GM10266 (cell line): ENCODE results near the gene ZNF211.

Source experiments
- DNase-seq: peaks from one replicate; pipeline ENCODE4 v3.0.0; 2012; ENCODE audit errors: extremely low spot score
- TF ChIP-seq, protein P1 (sequence below): IDR thresholded peaks from 2 replicates; pipeline ENCODE4 v1.5.1; 2012; ENCODE audit warnings: mild to moderate bottlenecking, low read depth; ENCODE audit not compliant: control insufficient read depth, insufficient read depth; ENCODE audit errors: missing control alignments

Gene ZNF211

DNA sequence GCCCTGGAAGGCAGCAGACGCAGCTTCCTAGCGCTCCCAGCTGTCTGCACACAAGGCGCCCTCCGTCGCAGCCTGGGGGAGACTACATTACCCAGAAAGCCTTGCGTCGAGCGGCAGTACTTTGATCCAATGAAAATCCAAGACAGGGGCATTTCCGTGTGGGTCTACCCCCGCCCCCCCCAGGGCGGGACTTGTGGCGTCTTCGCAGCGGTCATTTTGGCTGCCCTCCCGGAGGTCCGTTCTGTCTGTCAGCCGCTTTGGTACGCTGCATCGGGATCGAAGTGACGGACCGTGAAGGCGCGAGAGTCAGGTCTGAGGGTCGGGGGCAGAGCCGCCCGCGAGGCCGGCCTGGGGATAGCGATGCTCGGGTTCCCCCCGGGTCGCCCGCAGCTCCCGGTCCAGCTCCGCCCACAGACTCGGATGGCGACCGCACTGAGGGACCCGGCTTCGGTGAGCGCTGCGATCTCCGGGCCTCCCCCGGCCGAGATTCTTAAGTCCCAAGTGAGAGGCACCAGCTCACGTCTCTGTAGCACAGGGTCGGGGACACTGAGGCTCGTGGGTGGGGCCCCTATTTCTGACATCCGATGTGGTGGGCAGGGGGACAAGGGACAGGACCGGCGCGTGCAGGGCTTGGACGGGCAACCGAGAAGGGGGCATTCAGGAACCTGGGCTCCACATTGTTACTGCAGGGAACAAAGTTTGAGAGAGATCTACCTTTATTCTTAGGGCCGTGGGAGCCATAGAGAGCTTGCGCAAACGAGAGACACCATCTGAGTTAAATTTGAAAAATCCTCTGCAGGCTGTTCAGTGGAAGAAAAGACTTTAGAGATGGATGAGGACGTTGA is at the start of gene ZNF211:
Gene ZNF211 (plus strand): TSS at position 182 of the 845 bp plus-strand sequence. CDS start 179 bp downstream, at position 361.
- peak; percentile 93 for DNase-seq
- TF ChIP-seq, protein P1, sequence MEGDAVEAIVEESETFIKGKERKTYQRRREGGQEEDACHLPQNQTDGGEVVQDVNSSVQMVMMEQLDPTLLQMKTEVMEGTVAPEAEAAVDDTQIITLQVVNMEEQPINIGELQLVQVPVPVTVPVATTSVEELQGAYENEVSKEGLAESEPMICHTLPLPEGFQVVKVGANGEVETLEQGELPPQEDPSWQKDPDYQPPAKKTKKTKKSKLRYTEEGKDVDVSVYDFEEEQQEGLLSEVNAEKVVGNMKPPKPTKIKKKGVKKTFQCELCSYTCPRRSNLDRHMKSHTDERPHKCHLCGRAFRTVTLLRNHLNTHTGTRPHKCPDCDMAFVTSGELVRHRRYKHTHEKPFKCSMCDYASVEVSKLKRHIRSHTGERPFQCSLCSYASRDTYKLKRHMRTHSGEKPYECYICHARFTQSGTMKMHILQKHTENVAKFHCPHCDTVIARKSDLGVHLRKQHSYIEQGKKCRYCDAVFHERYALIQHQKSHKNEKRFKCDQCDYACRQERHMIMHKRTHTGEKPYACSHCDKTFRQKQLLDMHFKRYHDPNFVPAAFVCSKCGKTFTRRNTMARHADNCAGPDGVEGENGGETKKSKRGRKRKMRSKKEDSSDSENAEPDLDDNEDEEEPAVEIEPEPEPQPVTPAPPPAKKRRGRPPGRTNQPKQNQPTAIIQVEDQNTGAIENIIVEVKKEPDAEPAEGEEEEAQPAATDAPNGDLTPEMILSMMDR: no peak

DNA sequence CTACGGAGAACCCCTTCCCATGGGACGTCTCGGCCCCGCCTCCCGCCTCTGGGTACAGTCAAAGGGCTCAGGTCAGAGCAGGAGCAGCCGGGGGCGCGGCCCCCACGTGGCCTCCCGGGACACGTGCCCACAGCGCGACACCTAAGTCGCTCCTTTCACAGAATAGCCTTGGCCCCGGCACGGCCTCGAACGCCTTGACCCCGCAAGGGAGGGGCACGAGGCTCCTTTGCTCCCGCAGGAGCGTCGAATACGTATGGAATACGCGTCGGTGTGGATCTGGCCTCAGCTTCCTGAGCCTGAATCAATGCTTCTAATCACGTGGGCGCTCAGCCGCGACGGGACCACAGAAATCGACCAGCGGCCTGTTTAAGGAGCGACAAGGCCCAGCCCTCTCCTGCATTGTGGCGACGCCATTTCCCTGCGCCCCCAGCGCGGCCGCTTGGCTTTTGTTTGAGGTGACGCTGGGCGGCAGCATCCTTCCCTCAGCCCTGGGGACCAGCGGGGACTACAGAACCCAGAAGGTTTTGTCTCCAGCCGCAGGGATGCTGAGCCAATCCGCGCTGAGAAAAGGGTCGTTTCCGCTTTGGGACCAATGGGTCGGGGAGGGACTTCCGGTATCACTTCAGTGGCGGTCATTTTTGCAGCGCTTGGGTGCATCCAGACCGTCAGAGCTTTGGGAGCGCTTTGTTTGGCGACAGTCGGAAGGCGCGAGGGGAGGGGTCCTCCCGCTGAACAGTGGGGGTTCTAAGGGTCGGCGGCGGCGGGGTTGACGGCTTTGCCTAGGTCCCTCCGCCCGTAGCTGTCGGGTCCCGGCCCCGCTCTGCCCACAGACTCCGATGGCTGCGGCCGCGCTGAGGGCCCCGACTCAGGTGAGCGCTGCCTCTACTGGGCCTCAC is 49.2 kb upstream of the ZNF211 start, which contains the start of gene ZIK1:
Gene ZIK1 (plus strand): TSS at position 625 of the 896 bp plus-strand sequence. CDS start 212 bp downstream, at position 837.
- peak; percentile 94 for DNase-seq
- TF ChIP-seq, protein P1: no peak

DNA sequence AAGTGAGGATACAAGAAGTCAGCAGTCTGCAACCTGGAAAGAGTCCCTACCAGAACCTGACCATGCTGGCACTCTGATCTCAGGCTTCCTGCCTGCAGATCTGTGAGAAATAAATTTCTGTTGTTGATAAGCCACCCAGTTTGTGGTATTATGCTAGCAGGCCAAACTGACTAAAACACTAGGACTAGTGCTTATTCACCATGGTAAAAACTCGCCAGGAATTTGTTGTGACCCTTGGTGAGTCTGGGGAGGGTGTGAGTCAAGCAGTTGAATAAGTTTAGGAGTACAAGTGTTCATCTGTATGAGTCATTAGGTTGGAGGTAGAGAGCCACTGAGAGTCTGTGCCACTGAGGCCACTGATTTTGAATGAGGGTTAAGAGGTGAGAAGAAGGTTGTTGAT is 45.4 kb upstream of the ZNF211 start:
- TF ChIP-seq, protein P1: no peak
- no peak for DNase-seq

DNA sequence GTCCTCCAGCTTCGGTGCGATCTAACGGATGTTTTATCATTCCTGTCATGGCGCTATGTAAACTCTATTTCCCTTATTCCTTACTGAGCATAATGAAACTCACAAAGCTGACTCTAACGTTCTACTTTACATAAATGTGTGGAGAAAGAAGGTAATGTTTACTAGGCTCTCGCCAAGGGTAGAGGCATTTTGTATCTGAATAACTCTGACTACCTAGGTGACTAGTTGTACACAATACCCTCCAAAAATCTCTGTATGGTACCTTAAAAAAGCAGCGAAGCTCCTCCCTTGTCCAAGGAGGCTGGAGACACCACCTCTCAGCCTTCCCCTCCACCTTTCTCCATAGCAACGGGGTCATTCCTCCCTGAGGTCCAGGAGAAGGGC is 33.6 kb upstream of the ZNF211 start:
- TF ChIP-seq, protein P1: no peak
- DNase-seq: no peak

DNA sequence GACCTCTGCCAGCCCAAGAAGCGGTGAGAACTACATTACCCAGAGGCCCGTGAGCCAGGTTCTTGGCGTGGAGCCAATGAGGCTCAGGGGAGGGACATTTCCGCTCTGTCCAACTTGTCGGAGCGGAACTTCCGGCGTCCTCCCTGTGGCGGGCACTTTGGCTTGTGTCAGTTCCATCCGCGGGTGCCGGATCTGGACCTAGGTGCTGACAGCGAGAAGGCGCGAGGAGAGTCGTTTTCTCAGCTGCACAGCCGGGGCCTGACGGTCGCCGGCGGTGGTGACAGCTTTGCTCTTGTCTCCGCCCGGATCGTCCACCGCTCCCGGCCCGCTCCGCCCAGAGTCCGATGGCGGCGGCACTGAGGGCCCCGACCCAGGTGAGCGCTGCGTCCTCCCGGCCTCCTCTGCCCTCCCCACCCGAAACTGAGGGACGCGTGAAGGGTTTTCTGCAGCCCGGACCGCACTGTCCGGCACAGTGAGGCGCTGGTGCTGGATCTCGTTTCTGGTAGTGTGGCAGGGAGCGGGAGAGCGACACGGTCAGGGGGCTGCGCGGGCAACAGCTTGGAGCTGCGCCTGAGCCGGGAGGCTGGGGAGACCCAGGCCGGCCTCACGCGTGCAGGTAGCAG is 33.1 kb upstream of the ZNF211 start, which contains the start of gene ZNF530:
Gene ZNF530 (plus strand): TSS at position 125 of the 623 bp plus-strand sequence. CDS start 4,461 bp downstream, outside the sequence.
- TF ChIP-seq, protein P1: no peak
- DNase-seq: peak; percentile 91

DNA sequence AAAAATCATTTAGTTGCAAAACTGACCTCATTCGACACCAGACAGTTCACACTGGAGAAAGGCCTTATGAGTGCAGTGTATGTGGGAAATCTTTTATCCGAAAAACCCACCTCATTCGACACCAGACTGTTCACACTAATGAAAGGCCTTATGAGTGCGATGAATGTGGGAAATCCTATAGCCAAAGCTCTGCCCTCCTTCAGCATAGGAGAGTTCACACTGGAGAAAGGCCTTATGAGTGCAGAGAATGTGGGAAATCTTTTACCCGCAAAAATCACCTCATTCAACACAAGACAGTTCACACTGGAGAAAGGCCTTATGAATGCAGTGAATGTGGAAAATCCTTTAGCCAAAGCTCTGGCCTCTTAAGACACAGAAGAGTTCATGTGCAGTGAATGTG is 26.0 kb upstream of the ZNF211 start:
- TF ChIP-seq, protein P1: no peak
- no peak for DNase-seq
